HG03457 (cell line): ENCODE measurements around the gene CDK14.
A peak's percentile ranks its signal among the peaks of the same experiment; 100 is the strongest.
"Not testable (repeated sequence)": the region's sequence is repeated elsewhere in the genome, so short reads cannot be mapped to it uniquely, and the experiment has no call there.

Experiments used
- ATAC-seq: cut with Tn5 transposase; IDR thresholded peaks from one replicate; pipeline ENCODE4 v1.9.1; 2021; ENCODE audit warnings: moderate number of reproducible peaks; ENCODE audit not compliant: unreplicated experiment

Gene CDK14

GRCh38 chr7:90713628-90714027 lies 117.5 kb downstream of the CDK14 start:
- no peak for ATAC-seq

DNA sequence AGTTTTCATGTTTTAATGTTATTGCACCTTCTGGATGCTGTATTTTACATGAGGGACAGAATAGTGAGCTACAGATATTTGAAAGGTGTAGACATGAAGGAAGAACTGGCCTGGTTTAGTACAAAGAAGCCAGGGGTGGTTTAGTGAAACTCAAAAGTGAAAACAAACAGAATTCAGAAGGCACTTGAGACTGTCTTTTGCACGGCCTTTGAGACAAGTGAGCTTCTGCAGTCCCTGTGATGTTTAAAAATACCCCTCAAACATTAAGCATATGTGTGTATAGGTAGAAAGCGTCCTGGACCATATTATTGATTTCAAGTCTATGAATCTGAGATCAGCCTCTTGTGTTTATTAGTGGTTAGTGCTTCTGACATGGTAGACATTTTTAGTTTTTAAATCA lies 118.9 kb downstream of the CDK14 start:
- ATAC-seq = no peak

DNA sequence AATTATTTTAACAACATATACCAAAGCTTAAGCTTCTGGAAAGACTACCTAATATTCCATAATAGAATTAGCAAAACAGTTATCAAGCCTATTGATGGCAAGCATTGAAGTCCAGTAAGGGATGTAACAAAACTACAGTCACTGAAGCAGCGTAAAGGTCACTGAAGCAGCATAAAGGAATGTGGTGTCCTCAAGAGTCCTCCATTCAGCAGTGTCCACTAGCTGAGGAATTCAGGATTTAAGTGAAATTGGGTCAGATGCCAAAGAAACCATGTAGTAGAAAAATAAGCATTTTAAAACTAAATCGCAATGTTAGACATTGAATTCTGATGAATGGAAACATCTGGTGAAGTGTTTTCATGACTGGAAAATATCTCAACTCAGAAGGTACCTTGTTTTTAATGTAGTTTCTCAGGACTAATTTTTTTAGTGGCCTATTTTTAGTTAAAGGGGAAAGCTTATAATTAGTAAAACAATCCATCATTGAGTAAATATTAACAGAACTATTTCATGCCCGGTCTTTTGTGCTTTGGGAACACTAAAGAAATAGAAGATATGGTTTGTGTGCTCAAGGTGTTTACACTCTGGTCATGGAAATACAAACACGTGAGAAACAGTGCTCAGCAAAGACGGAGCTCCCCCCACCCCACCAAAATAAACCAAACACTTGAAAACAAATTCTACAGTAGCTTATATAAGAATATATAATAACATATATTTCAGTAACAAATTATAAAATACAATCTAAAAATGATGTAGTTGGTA lies 121.4 kb downstream of the CDK14 start:
- ATAC-seq = no peak

GRCh38 chr7:90719155-90719554 lies 123.0 kb downstream of the CDK14 start:
- no peak for ATAC-seq

GRCh38 chr7:90720984-90721760 lies 125.1 kb downstream of the CDK14 start:
- ATAC-seq = no peak

DNA sequence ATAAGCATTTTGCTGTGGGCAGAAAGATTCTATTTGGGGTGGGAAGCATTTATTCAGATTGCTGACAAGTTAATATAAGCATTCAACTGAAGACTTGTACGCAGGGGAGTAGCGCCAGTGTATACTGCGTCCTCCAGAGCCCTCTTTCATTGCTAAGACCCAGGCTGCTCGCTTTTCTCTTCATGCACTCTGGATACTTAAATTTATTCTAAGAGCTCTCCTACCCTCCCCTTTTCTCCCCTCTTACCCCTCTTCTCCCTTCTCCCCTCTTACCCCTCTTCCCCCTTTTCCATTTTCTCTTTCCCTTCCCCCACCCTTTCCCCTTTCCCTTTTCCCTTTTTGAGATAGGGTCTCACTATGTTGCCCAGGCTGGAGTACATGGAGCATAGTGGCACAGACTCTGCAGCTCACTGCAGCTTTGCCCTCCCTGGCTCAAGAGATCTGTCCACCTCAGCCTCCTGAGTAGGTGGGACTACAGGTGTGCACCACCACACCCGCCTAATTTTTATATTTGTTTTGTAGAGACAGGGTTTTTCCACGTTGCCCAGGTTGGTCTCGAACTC lies 125.8 kb downstream of the CDK14 start:
- ATAC-seq = no peak

DNA sequence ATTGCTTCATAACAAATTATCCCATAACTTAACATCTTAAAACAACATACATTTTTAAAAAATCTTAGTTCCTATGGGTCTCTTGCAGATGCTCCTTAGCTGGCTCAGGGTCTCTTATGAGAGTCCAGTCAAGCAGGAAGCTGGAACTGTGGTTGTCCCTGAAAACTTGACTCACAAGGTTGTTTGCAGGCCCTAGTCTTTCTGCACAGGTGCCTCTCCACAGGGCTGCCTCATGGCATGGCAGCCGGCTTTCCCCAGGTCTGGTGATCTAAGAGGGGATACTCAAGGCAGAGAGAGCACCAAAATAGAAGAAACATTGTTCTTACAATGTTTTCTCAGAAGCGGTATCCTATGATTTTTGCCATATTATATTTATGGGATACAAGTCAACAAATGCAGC lies 127.1 kb downstream of the CDK14 start:
- ATAC-seq = no peak

DNA sequence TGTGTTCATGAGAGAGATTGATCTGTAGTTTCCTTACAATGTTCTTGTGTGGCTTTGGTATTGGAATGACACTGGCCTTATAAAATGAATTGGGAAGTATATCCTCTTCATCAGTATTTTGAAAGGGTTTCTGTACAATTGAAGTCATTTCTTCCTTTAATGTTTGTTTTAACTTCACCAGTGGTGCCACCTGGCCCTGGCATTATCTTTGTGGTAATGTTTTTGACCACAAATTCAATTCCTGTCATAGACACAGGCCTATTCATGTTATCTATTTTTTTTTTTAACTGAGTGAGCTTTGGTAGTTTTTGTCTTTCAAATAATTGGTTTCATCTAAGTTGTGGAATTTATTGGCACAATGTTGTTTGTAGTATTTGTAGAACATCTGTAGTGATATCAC lies 127.7 kb downstream of the CDK14 start:
- ATAC-seq = no peak

- no peak for ATAC-seq
These were observed 130.0 kb downstream of the CDK14 start for GRCh38 chr7:90726120-90726519.

DNA sequence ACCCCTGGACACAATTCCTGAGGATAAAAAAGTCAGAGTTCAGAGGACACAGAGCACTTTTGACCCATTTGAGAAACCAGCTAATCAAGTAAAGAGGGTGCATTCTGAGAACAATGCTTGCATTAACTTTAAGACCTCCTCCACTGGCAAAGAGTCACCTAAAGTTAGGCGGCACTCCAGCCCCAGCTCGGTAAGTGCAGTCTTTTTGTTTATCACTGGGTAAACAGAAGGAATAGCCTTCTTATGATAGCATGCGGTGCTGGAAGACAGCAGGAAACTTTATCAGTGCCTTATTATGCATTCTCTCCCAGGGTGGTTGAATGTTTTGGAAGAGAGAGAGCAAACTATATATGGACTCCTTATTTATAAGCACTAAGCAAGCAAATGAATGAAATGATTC lies 130.5 kb downstream of the CDK14 start:
- ATAC-seq = no peak

DNA sequence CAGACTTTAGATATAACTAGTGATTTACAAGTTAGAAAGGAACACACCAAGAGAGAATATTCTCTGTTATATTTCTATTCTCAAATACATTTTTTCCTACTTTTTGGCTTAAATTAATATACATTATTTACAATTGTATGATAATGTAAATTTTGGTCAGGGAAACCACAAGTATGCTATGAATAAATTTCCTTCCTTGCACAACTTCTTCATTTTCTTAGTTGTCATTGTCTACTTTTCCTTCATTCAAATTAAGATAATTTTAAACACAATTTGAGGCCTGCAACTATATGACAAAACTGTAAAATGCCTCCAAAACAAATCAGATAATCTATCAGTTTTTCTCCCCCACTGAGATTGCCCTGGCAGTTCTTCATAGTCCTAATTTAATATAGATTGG lies 131.3 kb downstream of the CDK14 start:
- ATAC-seq = no peak

GRCh38 chr7:90728568-90728967 lies 132.4 kb downstream of the CDK14 start:
- ATAC-seq = no peak

- ATAC-seq = not testable (repeated sequence)
These were observed 139.6 kb downstream of the CDK14 start for GRCh38 chr7:90735611-90736280.

- ATAC-seq = no peak
These were observed 140.2 kb downstream of the CDK14 start for GRCh38 chr7:90736316-90736715.

GRCh38 chr7:90736968-90737939 lies 141.1 kb downstream of the CDK14 start:
- ATAC-seq = peak; percentile 91

GRCh38 chr7:90738249-90738648 lies 142.1 kb downstream of the CDK14 start:
- ATAC-seq = no peak

DNA sequence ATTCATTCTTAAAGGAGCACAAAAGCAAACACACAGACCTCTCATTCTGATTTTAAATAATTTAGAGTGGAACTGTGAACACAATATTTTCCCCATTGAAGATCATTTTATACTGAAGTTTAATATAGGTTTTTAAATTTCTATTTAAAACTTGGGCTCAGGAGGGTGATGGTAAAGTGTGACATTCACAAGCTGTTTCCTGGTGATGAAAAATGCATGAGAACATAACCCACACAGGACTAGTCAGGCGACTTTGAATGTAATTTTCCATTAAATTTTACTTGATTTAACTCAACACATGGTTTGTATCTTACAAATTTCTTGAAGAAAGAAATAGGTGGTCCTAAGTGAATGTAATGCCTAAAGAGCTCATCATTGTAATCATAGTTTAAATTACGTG lies 143.6 kb downstream of the CDK14 start:
- no peak for ATAC-seq

DNA sequence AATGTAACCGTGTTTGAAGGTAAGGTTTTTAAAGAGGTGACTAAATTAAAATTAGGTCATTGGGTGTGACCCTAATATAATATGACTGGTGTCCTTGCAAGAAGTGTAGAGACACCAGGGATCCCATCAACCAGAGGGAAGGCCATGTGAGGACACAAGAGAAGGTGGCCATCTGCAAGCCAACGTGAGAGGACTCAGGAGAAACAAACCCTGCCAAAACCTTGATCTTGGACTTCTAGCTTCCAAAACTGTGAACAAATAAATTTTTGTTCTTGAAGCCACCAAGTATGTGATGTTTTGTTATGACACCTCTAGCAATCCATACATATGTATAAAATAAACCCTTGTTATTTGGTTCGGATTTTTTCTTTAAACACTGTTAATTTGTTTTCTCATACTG lies 144.3 kb downstream of the CDK14 start:
- no peak for ATAC-seq

DNA sequence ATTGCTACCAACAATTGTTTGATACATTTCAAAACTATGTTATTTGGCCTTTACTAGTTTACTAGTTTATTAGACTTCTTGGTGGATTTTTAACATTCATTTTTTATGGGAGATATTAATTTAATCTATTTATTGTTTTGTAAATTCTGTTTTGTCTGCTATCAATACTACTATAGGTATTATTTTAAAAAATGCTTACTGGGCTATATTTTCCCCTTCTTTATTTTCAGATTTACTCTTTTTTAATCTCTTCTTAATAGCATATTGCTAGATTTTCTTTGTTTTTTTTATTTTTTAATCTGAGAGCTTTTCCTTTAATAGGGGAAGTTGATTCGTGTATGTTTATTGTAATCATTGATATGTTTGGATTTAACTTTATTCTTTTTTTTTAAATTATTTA lies 147.5 kb downstream of the CDK14 start:
- ATAC-seq = no peak

DNA sequence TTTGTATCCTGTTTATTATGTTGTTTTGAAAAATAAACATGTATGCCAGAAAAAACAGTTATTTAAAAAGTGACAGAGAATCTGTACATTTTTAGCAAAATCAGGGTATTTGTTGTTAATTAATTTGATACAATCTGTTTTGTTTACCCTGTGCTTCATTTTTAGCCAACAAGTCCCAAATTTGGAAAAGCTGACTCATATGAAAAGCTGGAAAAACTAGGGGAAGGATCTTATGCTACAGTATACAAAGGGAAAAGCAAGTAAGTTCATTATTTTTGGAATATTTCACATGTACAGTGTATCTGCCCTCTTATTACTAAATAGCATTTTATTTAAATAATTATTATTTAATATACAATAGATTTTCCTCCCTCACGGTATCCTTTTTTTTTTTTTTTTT lies 151.4 kb downstream of the CDK14 start:
- no peak for ATAC-seq
